HL-60/S4 (cell line): ENCODE measurements around the gene MYEOV.

Experiments used
- in situ Hi-C: fragments of 300-500 bp; cut with MboI; formaldehyde crosslinking; loops from 2 replicates; pipeline ENCODE4 v1.14.3; 2022; ENCODE audit warnings: low sequenced_read_pairs

Gene MYEOV

DNA sequence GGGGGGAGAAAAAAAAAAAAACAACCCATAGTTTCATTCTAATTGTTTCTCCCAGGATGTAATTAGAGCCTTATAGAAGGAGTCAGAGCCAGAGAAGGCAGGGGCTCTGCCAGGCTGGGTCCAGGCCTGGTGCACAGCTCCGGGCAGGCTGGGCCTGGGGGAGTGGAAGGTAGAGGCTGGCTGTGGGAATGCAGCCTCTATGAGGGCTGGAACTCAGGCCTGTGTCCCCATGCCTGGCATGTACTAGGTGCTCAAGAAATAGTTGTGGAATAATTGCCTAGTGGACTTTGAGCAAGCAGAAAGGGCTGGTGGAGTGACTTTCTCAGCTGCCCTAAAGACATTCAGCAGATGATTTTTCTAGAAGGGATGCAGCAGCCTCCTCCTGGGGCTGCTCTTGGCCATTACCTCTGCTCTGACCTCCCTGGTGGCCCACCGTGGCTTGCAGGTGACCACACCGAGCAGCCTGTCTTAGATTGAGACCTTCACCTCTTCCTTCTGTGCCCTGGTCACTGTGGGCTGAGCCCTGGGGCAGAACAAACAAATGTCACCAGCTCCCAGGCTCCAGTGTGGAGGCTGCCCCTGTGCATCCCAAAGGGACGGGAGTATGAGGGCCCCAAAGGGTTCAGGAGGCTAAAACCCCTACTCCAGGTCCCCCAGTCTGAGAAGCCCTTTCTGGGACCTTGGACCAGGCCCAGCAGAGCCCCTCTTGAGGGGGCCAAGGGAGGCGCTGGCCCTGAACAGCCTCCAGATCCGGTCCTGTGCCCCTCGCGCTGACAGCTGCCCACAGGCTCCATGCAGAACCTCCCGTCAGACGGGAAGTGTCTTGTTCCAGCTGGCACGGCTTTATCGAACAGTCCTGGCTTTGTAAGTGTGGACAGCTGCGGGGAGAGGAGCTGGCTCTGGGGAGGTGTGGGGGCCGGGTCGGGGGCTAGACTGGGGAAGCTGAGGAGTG is 18.8 kb downstream of the MYEOV start:
- in situ Hi-C loops = no loop called here

DNA sequence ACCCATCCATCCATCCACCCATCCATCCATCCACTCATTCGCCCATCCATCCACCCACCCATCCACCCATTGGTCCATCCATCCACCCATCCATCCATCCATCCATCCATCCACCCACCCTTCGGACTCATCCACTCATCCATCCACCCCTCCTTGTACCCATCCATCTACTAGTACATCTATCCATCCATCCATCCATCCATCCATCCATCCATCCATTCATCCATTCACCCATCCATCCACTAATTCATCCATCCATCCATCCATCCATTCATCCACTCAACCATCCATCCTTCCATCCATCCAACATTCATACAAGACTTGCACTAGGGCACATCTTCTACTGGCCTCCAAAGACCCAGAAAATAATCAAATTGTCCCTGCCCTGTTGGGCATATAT is 20.0 kb downstream of the MYEOV start:
- in situ Hi-C loops = no loop called here

DNA sequence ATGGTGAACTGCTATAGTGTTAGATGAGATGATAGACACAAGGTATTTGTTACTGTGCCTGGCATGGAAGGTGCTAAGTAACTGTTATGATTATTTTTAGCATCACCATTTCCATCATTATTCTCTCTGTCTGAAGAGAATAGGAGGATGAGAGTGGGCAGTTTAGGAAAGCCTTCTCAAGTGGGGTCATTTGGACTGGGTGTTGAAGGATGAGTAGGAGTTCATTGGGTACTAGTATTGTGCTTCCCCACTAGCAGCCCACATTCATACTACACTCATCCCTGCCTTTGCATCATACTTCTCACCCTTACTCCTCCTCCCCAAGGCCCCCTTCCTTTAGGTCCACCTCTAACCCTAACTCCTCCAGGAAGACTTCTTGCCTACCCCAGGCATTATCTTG is 20.6 kb downstream of the MYEOV start:
- in situ Hi-C loops = no loop called here

DNA sequence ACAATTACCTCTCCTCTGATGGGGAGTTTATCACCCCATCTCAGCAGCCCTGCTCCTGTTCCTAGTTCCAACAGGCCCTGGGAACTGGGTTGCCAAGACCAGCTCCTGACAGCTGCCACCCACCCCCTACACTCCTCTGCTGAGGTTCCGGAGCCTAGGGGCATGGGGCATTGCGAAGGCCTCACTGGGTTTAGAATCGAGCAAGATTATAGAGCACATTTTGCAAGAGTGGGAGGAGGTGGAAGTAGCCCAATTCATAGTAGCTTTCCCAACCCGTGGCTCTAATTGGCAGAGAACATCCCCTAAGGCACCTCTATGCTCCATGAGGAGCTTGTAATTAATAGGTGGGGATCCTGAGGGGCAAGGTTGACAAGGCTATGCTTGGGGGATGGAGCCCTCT is 23.0 kb downstream of the MYEOV start:
- in situ Hi-C loops = no loop called here

DNA sequence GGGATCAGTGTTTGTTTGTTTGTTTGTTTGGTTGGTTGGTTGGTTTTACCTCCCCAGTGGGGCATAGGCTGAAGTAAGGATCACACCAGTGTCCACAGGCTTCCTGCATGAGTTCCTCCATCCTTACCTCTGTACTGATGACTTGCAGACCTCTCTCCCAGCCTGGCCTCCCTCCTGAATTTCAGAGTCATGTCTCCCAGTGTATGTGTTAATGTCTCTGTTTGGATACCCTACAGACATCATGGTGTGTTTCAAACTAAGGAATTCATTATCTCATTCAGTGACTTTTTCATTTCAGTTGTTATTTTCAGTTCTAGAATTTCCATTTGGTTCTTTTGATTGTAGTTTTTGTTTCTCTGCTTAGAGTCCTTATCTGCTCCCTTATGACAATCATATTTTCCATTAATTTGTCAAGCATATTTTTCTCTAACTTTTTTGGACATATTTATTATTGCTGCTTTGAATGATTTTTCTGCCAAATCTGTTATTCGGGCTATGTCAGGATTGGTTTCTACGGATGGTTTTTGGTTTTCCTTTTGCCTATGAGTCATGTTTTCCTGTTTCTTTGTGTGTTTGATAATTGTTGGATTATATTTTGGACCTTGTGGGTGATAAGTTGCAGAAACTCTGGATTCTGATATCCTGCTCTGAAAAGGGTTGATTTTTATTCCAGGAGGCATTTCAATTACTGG is 23.6 kb downstream of the MYEOV start:
- in situ Hi-C loops = no loop called here

DNA sequence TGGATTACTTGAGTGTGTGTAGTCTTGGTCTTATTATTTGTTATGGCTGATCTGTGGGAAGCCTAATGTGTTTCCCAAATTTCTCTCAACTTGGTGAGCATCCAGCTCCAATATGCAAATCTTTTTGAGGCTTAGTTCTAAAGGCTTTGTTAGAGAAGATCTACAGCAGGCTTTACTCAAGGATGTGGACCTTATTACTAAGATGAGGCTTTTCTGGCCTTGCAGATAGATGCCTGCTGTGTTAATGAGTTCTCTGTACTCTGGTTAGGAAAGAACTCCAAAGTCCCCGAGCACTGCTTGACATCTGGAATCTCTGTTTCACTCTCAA is 24.1 kb downstream of the MYEOV start:
- in situ Hi-C loops = no loop called here

DNA sequence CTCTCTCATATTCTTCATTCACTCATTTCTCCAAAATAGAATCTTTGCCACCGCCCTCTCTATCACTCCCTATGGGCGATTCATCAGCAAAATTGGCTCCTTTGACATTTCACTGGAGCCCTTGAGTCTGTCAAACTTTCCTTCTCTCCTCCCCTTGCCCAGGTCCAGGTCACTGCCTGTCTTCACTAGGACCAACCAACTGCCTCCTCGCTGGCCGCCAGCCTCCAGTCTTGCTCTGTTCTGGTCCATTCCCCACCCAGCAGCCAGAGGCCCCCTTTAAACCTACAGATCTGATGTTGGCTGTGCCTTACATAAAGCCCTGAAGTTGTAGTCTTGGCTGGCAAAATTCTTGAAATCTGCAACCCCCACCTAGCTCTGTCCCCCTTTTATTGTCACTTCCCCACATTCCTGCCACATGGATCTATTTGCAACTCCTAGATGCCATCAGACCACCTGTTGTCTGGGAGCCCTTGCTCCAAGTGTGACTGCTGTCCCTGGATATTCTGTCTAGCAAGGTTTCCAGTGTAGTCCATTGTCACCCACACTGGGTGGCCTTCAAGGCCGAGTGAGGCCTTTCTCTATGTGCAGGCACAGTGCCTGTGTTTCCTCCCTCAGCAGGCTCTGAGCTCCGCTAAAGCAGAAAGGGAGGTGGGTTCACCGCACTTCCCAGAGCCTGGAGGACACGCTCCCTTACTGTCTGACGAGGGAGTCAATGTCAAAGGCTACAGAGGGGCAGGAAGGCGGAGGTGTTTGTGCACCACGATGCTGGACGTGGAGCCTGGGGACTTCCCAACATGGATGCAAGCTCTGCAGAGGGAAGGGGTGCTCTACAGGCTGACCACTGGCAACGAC is 25.5 kb downstream of the MYEOV start:
- in situ Hi-C loops = no loop called here

DNA sequence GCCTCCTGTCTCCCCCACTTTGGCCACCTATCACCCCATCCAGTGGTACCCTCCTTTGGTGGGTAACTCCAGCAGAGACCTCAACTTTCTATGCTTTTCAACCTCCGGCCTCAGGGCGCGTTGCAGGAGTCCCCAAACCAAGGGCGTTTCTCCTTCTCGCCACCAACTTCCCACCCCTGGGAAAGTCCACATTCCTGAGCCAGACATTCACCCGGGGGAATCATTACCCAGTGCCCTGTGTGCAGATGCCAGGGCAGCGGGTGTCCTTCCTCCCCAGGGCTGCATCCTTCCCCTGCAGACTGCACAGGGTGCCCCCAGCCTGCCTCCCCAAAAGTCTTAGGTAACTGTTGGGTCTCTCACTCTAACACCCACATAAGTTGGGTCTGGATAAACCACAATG is 26.4 kb downstream of the MYEOV start:
- in situ Hi-C loops = no loop called here

DNA sequence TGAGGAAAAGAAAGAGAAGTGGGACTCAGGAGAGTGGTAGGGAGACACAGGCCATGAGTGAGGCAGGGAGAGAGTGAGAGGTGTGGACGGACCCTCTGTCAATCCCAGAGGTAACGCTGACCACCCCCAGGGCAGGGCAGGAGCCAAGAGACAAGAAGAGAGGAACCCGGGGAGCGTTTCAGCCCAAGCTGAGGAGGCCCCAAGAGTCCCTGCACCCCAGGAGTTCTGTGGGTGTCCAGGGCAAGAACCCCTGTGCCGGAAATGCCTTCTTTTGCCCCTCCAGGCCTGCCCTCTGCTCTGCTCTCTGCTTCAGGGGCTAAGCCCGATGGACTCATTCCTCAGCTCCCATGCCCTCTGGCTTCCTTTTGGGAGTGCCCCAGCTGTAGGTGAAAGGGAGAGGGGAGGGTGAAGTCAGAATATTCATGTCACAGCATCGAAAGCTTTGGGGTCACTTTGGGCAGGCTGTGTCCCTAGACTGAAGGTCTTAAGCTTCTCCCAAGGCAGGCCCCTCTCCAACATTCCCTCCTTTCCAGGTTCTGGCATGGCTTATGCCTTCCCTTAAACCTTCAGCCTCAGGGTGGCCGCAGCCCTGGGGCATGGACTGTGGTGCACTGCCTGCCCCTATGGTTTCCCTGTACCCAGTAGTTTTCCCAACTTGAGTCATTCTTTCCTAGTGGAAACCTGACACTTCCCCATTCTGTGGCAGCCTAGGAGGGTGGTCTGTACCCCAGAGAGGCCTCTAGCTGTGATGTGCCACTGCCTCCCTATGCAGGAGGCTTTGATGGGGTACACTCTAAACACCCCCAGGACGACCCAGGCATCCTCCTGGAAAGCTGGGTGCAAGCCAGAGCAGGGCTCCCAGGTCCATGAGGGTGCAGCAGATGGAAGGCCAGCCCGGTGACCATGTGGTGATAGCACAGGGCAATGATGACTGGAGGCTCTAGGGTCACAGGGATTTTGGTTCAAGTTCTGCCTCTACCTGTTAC is 27.1 kb downstream of the MYEOV start:
- in situ Hi-C loops = no loop called here

DNA sequence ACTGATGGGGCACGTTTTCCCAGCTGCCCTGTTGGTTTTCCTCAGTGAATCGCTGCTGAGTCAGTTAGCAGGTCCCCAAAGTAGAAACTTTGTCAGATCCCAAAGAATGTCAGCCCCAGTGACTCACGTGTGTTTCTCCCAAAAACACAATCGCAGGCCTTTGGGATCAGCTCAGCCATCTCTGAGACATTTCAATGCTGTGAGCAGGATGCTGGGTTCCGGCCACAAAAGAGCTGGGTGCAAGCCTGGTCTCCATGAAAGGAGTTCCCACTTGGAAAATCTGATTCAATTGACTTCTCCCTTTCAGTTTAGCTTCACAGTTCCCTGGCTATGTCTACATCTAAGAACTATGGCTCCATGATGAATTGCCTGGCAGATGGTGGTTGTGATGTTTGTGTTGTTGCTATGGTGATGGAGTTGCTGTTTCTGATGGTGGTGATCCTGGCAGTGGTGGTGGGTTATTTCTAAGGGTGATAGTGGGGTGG is 28.0 kb downstream of the MYEOV start:
- in situ Hi-C loops = no loop called here

DNA sequence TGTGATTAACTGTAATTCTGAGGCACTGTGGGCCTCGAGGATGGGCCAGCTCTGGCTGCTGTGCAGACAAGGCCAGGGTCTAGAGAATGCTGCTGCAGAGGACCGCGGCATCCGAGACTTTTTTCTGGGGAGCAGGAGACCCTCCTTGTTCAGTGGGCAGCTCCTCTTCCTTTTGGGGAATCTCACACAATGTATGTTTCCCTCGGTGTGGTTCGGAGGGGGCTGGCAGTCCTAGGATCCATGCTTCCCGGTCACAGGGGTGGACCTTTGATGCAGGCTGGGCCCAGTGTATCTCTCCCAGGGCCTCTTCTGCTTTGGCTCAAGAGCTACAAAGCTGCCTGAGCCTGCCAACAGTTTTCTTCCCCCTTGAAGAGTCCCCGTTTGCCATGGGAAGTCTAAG is 31.5 kb downstream of the MYEOV start:
- in situ Hi-C loops = no loop called here

DNA sequence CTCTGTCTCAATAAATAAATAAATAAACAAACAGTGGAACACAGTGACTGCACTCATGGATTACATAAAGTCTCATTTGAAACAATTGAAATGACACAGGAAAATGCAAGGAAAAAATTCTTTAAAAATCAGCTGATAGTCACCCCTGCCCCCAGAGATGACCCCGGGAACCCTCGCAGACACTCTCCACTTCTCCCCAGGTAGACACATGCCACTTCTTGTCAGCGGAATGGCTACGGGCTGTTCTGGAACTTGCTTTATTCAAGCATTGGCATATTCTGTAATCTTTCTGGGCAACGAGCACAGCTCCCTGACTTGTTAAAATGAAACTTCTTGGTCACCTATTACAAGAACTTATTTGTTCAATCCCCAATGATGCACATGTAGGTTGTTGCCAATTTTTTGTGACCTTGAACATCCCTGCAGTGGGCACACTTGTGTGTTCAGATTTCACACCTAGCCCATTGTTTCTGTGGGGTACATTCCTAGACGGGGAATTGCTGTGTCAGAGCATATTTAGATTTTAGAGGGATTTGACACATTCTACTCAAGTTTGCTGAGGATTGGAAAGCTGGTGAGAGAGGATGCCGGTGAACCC is 32.8 kb downstream of the MYEOV start:
- in situ Hi-C loops = no loop called here

DNA sequence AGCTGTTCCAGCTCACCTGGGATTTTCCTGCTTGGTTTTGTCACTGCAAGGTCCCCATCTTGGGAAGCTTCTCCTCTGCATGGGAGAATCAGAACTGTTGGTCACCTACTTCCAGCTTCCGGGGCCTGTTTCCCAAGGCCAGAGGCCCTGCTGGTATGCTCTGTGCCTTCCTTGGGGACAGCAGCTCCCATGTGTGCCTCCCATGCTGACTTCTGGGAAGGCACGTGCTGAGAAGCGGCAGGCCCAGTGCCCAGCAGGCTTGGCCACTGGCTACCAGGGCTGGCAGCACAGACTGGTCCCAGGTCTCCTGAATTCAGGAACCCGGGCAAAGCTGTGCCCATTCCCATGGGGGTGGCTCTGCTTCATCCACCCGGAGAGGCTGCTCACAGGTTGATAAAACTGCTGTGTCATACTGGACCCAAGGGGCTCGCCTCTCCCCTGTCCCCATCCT is 33.8 kb downstream of the MYEOV start:
- in situ Hi-C loops = no loop called here

DNA sequence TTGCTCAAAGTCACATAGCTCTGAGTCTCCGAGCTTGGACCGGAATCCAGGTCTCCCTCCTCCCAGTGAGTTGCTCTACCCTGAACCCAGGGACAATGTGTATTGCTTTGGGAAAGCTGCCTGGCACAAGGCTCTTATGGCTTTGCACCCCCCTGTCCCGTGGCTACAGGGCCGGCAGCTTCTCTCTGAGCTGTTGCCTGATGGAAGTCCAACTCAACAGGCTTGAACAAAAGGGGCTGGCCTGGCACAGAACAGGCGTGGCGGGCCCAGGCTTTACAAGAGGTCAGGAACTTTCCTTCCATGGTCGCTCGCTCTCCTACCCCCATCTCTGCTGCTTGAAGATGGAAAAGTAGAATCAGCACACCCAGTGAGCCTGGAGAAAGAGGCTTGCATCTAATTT is 34.3 kb downstream of the MYEOV start:
- in situ Hi-C loops = no loop called here

DNA sequence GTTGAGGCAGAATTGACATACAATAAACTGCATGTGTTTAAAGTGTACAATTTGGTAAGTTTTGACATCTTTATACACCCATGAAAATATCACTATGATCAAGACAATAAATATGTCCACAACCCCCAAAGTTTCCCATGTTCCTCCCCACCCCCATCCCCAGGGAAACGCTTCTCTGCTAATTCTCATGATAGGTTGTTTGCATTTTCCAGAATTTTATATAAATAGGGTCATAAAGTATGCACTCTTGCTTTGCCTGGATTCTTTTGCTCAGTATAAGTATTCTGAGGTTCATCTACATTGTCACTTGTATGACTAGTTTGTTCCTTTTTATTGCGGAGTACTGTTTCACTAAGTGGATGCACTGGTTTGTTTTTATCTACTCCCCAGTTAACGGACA is 35.6 kb downstream of the MYEOV start:
- in situ Hi-C loops = no loop called here

DNA sequence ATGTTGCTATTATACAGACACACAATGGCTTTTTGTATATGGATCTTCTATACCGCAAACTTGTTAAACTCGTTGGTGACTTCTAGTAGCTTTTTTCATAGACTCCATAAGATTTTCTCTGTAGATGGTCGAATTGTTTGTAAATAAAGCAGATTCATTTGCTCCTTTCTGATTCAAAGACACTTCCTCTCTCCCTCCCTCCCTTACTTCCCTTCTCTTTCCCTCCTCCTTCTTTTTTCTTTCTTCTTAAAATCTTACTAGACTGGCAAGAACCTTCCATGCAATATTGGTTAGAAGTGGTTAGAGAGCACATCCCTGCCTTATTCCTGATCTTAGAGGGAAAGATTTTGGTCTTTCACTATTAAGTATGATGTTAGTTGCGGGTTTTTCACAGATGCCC is 36.4 kb downstream of the MYEOV start:
- in situ Hi-C loops = no loop called here

DNA sequence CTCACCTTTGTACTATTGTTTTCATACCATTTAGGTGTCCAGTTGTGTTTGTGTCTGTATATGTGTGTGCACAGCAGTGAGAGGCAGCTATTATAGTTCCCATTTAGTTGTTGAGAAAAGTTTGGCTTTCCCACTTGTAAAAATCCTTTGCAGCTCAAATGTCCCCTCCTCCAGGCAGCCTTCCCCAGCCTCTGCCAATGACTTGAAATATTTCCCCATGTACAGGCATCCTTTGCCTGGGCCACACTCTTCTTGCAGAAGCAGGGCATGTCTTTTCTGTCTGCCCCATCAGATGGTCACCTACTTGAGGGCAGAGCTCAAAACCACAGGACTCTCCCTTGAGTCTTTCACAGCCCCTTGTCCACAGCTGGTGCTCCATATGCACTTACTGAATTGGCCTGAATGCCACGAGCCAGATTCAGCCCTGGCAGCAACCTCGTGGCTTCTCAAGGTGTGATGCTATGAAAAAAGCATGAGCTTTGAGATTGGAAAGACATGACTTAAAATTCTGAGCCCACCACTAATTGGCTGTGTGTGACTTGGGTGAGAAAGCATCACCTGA is 39.3 kb downstream of the MYEOV start:
- in situ Hi-C loops = no loop called here

DNA sequence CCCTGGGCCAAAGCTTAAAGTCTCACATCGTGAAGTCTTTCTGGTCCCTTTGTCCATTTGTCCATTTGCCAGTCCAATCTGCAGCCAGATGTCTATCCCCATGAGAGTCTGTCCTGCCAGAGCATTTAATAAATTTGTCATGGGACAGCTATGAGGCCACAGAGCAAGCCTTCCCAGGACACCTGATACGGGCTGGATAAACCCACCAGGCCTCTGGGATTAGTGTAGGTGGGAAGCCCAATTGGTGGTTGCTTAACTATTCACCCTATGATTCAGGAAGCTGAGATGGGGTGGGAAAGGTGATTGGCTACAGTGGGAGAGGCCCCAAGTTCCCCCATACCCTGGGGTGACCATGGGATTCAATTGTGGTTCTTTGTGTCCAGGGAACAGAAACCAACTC is 39.9 kb downstream of the MYEOV start:
- in situ Hi-C loops = no loop called here

DNA sequence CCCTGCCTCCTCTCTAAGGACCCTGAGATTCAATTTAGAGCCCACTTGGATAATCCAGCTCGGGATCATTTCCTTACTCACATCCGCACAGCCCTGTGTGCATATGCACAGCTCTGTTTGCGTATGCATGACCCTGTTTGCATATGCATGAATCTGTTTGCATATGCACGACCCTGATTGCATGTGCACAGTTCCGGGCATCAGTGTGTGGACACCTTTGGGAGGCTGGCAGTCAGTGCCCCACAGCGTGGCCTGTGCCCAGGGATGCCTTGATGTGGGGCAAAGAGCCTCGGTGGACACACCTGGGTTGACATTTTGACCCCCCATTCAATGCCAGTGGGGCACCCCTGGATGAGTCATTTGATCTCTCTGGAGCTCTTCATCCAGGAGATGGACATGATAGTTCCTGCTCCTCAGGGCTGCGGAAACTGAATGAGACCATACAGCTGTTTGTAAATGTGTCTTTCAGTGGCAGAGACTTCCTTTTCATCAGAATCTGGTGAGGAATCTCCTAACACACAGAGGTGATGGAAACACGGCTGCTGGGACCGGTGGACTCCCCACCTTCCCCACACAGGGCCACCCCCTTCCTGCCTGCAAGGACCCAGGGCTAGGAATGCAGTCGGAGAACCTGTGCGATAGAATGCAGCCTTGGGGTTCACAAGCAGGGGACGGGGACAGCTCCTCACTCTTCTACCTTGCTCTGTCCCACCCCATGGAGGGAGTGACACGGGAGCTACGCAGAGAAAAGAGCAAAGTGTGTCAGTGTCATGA is 41.2 kb downstream of the MYEOV start:
- in situ Hi-C loops = no loop called here
